GM23338 (cell line): Measurements from ENCODE around the gene DGKB. TPM values are rescaled to one million over a fixed set of nuclear protein-coding genes. Genes with fewer than 3 reads are reported as not detected.

Source experiments
- ATAC-seq: fragments of 200-7000 bp; cut with Tn5 transposase; 3 replicates; pipeline ENCODE4 v1.9.1; 2020
- DNase-seq: peaks from one replicate; pipeline ENCODE4 v3.0.0-alpha.2; 2015; ENCODE audit warnings: low spot score
- H2AFZ ChIP-seq: fragments of 200-600 bp; sonication (generic); 2 replicates; pipeline ENCODE4 v1.8.0; 2016; ENCODE audit warnings: antibody characterized with exemption, mild to moderate bottlenecking, moderate library complexity
- H3F3A ChIP-seq: fragments of 200-600 bp; sonication (generic); replicated peaks from 2 replicates; pipeline ENCODE4 v1.8.0; 2017; ENCODE audit warnings: antibody characterized with exemption, mixed run types, low read depth
- H3K27ac ChIP-seq: fragments of 200-600 bp; sonication (generic); 2 replicates; pipeline ENCODE4 v1.6.1; 2016; ENCODE audit warnings: low read depth
- H3K27me3 ChIP-seq: fragments of 200-600 bp; sonication (generic); 2 replicates; pipeline ENCODE4 v1.8.0; 2016; ENCODE audit warnings: mild to moderate bottlenecking, mixed run types, moderate library complexity; ENCODE audit not compliant: insufficient read depth
- H3K36me3 ChIP-seq: fragments of 200-600 bp; sonication (generic); 2 replicates; pipeline ENCODE4 v1.8.0; 2016; ENCODE audit warnings: mild to moderate bottlenecking; ENCODE audit not compliant: insufficient read depth
- H3K4me1 ChIP-seq: fragments of 200-600 bp; sonication (generic); 2 replicates; pipeline ENCODE4 v1.8.0; 2016; ENCODE audit warnings: mild to moderate bottlenecking, moderate library complexity; ENCODE audit not compliant: insufficient read depth
- H3K4me2 ChIP-seq: fragments of 200-600 bp; sonication (generic); 2 replicates; pipeline ENCODE4 v1.7.1; 2017; ENCODE audit warnings: mixed run types
- H3K4me3 ChIP-seq: fragments of 200-600 bp; sonication (generic); 2 replicates; pipeline ENCODE4 v1.6.1; 2016; ENCODE audit warnings: mixed run types
- H3K79me2 ChIP-seq: fragments of 200-600 bp; sonication (generic); replicated peaks from 2 replicates; pipeline ENCODE4 v1.8.0; 2017; ENCODE audit warnings: mild to moderate bottlenecking; ENCODE audit not compliant: insufficient read depth
- H3K9me2 ChIP-seq: fragments of 200-600 bp; sonication (generic); 2 replicates; pipeline ENCODE4 v1.8.0; 2017; ENCODE audit not compliant: insufficient read depth
- H4K20me1 ChIP-seq: fragments of 200-600 bp; sonication (generic); replicated peaks from 2 replicates; pipeline ENCODE4 v1.8.0; 2017; ENCODE audit warnings: mild to moderate bottlenecking; ENCODE audit not compliant: insufficient read depth
- H3K27ac Mint-ChIP-seq: 2 replicates; pipeline ENCODE4 v1.8.0; 2020; ENCODE audit warnings: inconsistent platforms, mild to moderate bottlenecking, moderate library complexity, mixed read lengths
- H3K27me3 Mint-ChIP-seq: 3 replicates; pipeline ENCODE4 v1.8.0; 2022; ENCODE audit warnings: low read depth, mild to moderate bottlenecking, moderate library complexity, mixed read lengths, inconsistent platforms; ENCODE audit not compliant: insufficient read depth, poor library complexity
- H3K36me3 Mint-ChIP-seq: 3 replicates; pipeline ENCODE4 v1.8.0; 2021; ENCODE audit warnings: low read depth, mild to moderate bottlenecking, inconsistent platforms, moderate library complexity, mixed read lengths
- H3K4me1 Mint-ChIP-seq: 3 replicates; pipeline ENCODE4 v1.8.0; 2020; ENCODE audit warnings: mild to moderate bottlenecking, inconsistent platforms, mixed read lengths
- H3K4me3 Mint-ChIP-seq: 3 replicates; pipeline ENCODE4 v1.8.0; 2021; ENCODE audit warnings: moderate library complexity, mild to moderate bottlenecking, inconsistent platforms, mixed read lengths
- H3K9me3 Mint-ChIP-seq: 3 replicates; pipeline ENCODE4 v1.8.0; 2020; ENCODE audit warnings: moderate library complexity, mild to moderate bottlenecking, inconsistent platforms, mixed read lengths
- CREB1 ChIP-seq: fragments of 250-450 bp; sonication (Bioruptor Pico); IDR thresholded peaks from 2 replicates; pipeline ENCODE4 v1.5.0; 2020; ENCODE audit warnings: low read depth, mild to moderate bottlenecking, moderate library complexity
- CTCF ChIP-seq, 2 experiments: fragments of 200-600 bp in 1 of 2; sonication (generic) in 1 of 2; conservative IDR thresholded peaks; 2 replicates each; pipeline versions ENCODE4 v1.5.1 to v1.6.1; 2016 to 2017; ENCODE audit warnings: antibody characterized with exemption in 2 of 2, low read depth in 2 of 2, mild to moderate bottlenecking in 2 of 2, moderate library complexity in 1 of 2
- ETS1 ChIP-seq: IDR thresholded peaks from 2 replicates; pipeline ENCODE4 v1.6.1; 2016; ENCODE audit warnings: antibody characterized with exemption
- EZH2 ChIP-seq: fragments of 200-600 bp; sonication (generic); IDR thresholded peaks from one replicate; pipeline ENCODE4 v1.8.0; 2017; ENCODE audit warnings: antibody characterized with exemption, mild to moderate bottlenecking, low read depth; ENCODE audit not compliant: unreplicated experiment
- EZH2phosphoT487 ChIP-seq: fragments of 200-600 bp; sonication (generic); IDR thresholded peaks from one replicate; pipeline ENCODE4 v1.8.1; 2018; ENCODE audit warnings: antibody characterized with exemption; ENCODE audit not compliant: unreplicated experiment
- JUNB ChIP-seq: IDR thresholded peaks from one replicate; pipeline ENCODE4 v1.6.1; 2016; ENCODE audit warnings: antibody characterized with exemption; ENCODE audit not compliant: unreplicated experiment
- NANOG ChIP-seq: IDR thresholded peaks from 2 replicates; pipeline ENCODE4 v1.6.1; 2016; ENCODE audit warnings: antibody characterized with exemption, borderline replicate concordance
- POLR2AphosphoS5 ChIP-seq: IDR thresholded peaks from 2 replicates; pipeline ENCODE4 v1.6.1; 2016; ENCODE audit warnings: antibody characterized with exemption, low read depth
- REST ChIP-seq: IDR thresholded peaks from one replicate; pipeline ENCODE4 v1.6.1; 2018; ENCODE audit warnings: antibody characterized with exemption; ENCODE audit not compliant: unreplicated experiment
- STAT1 ChIP-seq: IDR thresholded peaks from one replicate; pipeline ENCODE4 v1.6.1; 2016; ENCODE audit warnings: antibody characterized with exemption; ENCODE audit not compliant: unreplicated experiment
- ZNF114 ChIP-seq: fragments of 250-450 bp; sonication (Bioruptor Pico); IDR thresholded peaks from 2 replicates; pipeline ENCODE4 v1.5.0; 2020; ENCODE audit warnings: mild to moderate bottlenecking, moderate library complexity
- ZNF331 ChIP-seq: fragments of 250-450 bp; sonication (Bioruptor Pico); IDR thresholded peaks from 2 replicates; pipeline ENCODE4 v1.5.0; 2020; ENCODE audit warnings: low read depth, mild to moderate bottlenecking, moderate library complexity
- polyA plus RNA-seq: library from polyadenylated mRNA; unstranded; fragments of >200 nt; fragmentation: Nextera tagmentation; extraction: Ambion mirVana; gene quantifications from 2 replicates; pipeline ENCODE4 v1.2.1, GENCODE V29; 2016
- total RNA-seq: library from RNA; depleted of rRNA; stranded (reverse); fragments of >200 nt; shearing (Covaris generic); gene quantifications from 2 replicates; pipeline ENCODE4 v1.2.3, GENCODE V29; 2014
- TF ChIP-seq, protein P1 (sequence below): fragments of 250-450 bp; sonication (Bioruptor Pico); IDR thresholded peaks from 2 replicates; pipeline ENCODE4 v1.5.0; 2020; ENCODE audit warnings: mild to moderate bottlenecking, moderate library complexity

Gene DGKB
- total and polyA plus RNA-seq, 2 experiments from 2014 or later = 4.8 to 11.5 TPM

DNA sequence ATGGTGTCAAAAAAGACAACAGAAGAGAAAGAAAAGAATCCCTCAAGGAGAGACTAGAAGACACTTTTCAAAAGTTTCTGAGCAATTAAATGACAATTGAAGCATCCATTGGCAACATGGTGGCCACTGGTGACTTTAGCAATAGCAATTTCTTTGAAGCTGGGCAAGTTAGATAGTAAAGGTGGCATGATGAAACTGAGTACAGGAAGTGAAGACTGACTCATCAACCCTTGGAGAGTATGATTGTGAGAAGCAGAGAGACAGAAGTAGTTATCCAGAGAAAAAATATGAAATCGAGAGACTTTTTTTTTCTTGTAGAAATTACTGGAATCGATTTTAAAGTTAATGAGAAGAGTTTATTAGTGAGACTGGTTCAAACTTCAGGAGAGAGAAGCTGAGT lies 52.5 kb downstream of the DGKB start:
- TF ChIP-seq REST = no peak
- TF ChIP-seq ETS1 = no peak
- TF ChIP-seq POLR2AphosphoS5 = no peak
- no peak for TF ChIP-seq ZNF331 (CRISPR knock-in tag)
- no peak for TF ChIP-seq ZNF114 (CRISPR knock-in tag)
- TF ChIP-seq STAT1 = no peak
- no peak for TF ChIP-seq EZH2phosphoT487
- TF ChIP-seq, protein P1, sequence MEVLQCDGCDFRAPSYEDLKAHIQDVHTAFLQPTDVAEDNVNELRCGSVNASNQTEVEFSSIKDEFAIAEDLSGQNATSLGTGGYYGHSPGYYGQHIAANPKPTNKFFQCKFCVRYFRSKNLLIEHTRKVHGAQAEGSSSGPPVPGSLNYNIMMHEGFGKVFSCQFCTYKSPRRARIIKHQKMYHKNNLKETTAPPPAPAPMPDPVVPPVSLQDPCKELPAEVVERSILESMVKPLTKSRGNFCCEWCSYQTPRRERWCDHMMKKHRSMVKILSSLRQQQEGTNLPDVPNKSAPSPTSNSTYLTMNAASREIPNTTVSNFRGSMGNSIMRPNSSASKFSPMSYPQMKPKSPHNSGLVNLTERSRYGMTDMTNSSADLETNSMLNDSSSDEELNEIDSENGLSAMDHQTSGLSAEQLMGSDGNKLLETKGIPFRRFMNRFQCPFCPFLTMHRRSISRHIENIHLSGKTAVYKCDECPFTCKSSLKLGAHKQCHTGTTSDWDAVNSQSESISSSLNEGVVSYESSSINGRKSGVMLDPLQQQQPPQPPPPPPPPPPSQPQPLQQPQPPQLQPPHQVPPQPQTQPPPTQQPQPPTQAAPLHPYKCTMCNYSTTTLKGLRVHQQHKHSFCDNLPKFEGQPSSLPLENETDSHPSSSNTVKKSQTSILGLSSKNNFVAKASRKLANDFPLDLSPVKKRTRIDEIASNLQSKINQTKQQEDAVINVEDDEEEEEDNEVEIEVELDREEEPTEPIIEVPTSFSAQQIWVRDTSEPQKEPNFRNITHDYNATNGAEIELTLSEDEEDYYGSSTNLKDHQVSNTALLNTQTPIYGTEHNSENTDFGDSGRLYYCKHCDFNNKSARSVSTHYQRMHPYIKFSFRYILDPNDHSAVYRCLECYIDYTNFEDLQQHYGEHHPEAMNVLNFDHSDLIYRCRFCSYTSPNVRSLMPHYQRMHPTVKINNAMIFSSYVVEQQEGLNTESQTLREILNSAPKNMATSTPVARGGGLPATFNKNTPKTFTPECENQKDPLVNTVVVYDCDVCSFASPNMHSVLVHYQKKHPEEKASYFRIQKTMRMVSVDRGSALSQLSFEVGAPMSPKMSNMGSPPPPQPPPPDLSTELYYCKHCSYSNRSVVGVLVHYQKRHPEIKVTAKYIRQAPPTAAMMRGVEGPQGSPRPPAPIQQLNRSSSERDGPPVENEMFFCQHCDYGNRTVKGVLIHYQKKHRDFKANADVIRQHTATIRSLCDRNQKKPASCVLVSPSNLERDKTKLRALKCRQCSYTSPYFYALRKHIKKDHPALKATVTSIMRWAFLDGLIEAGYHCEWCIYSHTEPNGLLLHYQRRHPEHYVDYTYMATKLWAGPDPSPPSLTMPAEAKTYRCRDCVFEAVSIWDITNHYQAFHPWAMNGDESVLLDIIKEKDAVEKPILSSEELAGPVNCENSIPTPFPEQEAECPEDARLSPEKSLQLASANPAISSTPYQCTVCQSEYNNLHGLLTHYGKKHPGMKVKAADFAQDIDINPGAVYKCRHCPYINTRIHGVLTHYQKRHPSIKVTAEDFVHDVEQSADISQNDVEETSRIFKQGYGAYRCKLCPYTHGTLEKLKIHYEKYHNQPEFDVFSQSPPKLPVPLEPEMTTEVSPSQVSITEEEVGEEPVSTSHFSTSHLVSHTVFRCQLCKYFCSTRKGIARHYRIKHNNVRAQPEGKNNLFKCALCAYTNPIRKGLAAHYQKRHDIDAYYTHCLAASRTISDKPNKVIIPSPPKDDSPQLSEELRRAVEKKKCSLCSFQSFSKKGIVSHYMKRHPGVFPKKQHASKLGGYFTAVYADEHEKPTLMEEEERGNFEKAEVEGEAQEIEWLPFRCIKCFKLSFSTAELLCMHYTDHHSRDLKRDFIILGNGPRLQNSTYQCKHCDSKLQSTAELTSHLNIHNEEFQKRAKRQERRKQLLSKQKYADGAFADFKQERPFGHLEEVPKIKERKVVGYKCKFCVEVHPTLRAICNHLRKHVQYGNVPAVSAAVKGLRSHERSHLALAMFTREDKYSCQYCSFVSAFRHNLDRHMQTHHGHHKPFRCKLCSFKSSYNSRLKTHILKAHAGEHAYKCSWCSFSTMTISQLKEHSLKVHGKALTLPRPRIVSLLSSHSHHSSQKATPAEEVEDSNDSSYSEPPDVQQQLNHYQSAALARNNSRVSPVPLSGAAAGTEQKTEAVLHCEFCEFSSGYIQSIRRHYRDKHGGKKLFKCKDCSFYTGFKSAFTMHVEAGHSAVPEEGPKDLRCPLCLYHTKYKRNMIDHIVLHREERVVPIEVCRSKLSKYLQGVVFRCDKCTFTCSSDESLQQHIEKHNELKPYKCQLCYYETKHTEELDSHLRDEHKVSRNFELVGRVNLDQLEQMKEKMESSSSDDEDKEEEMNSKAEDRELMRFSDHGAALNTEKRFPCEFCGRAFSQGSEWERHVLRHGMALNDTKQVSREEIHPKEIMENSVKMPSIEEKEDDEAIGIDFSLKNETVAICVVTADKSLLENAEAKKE (CRISPR knock-in tag) = no peak
- TF ChIP-seq EZH2 = no peak
- TF ChIP-seq NANOG = no peak
- no peak for TF ChIP-seq CREB1 (CRISPR knock-in tag)
- TF ChIP-seq JUNB = no peak
- TF ChIP-seq CTCF (conservative IDR thresholded peaks at IDR 0.05; ENCODE audit: low read depth in 2 of 2) = no peak
- Histone ChIP-seq H3K27ac (no peak overlapping the region), H3K4me2 (no peak overlapping the region), H4K20me1 (no peaks in the 10 kb centered on the region), H2AFZ (no peak overlapping the region), H3K9me2 (no peaks in the 10 kb centered on the region), H3K4me1 (peaks cover 15% of the 10 kb centered on the region), H3K79me2 (no peaks in the 10 kb centered on the region), H3F3A (no peaks in the 10 kb centered on the region), H3K4me3 (no peak overlapping the region), H3K36me3 (no peaks in the 10 kb centered on the region), H3K27me3 (no peaks in the 10 kb centered on the region)
- H3K9me3 Mint-ChIP-seq = peaks cover 15% of the 10 kb centered on the region
- no peak overlapping the region for H3K27ac Mint-ChIP-seq
- ATAC-seq (no peak), DNase-seq (no peak)
- peaks cover 5% of the 10 kb centered on the region for H3K27me3 Mint-ChIP-seq
- peaks cover 17% of the 10 kb centered on the region for H3K4me1 Mint-ChIP-seq
- no peak overlapping the region for H3K4me3 Mint-ChIP-seq
- peaks cover 16% of the 10 kb centered on the region for H3K36me3 Mint-ChIP-seq
